M059J (cell line): ENCODE measurements around the gene CAAP1. TPM values are rescaled to one million over a fixed set of nuclear protein-coding genes. Genes with fewer than 3 reads are reported as not detected.
"Not testable (repeated sequence)": the region's sequence is repeated elsewhere in the genome, so short reads cannot be mapped to it uniquely, and the experiment has no call there.

Source experiments
- DNase-seq: peaks from one replicate; pipeline ENCODE4 v3.0.0-alpha.2; 2012; ENCODE audit warnings: low read depth
- total RNA-seq: library from RNA; depleted of rRNA; stranded (reverse); fragments of >200 nt; shearing (Covaris generic); gene quantifications from 2 replicates; pipeline ENCODE4 v1.2.3, GENCODE V29; 2014; rRNA removed

Gene CAAP1
- total RNA-seq, 1 experiment from 2014 or later: 32.7 TPM

DNA sequence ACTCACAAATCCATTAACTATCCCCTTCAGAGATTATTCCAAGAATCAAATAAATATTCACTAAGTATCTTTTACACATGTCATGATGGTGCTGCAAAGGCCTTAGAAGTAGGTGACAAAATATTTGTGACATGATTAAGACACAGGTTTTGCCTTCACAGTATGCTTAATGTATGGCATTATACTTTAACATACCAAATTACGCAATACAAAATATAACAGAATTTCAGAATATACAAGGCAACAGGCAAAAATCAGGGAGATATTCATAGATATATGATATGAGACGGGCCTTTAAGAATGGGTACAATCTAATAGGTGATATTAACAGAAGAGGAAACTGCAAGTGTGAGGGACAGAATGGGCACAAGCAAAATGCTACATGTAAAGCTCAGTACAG lies 41.6 kb downstream of the CAAP1 start:
- DNase-seq: no peak

GRCh38 chr9:26833792-26834191 lies 58.8 kb downstream of the CAAP1 start:
- DNase-seq: peak; percentile 53

- DNase-seq: not testable (repeated sequence)
These were observed 64.1 kb downstream of the CAAP1 start for GRCh38 chr9:26828391-26828955.

DNA sequence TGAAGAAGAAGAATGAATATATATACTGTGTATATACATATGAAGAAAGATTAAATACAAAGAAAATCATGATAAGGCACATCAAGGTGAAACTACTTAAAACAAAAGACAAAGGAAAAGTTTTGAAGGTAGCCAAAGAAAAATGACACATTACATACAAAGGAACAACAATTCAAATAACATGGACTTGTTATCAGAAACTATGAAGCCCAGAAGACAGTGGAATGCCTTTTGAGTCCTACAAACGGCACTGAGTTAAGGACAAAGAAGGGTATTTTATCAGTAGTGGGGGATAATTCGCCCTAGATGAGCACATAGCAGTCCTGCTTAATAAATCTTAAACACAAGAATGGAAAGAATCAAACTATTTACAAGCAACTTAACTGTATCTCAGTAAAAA lies 77.8 kb downstream of the CAAP1 start:
- no peak for DNase-seq

GRCh38 chr9:26813247-26813646 lies 79.4 kb downstream of the CAAP1 start:
- DNase-seq: peak; percentile 45

GRCh38 chr9:26812217-26812616 lies 80.4 kb downstream of the CAAP1 start:
- DNase-seq: peak; percentile 12

GRCh38 chr9:26811106-26811505 lies 81.5 kb downstream of the CAAP1 start:
- DNase-seq: peak; percentile 54

GRCh38 chr9:26809795-26810194 lies 82.8 kb downstream of the CAAP1 start:
- DNase-seq: peak; percentile 93

- no peak for DNase-seq
These were observed 85.4 kb downstream of the CAAP1 start for GRCh38 chr9:26807161-26807560.

DNA sequence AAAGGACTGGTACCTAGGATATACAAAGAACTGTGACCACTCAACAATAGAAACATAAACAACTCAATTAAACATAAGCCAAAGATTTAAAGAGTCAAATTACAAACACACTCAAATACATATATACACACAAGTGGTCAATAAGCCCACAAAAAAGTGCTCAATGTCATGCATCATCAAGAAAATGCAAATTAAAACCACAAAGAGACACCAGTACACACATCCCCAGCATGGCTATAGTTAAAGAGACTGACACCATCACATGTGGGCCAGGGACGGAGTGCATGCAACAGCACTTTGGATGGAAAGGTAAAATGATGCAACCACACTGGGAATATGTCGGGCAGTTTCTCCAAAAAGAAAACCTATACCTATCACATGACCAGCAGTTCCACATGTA lies 89.7 kb downstream of the CAAP1 start:
- DNase-seq: no peak

DNA sequence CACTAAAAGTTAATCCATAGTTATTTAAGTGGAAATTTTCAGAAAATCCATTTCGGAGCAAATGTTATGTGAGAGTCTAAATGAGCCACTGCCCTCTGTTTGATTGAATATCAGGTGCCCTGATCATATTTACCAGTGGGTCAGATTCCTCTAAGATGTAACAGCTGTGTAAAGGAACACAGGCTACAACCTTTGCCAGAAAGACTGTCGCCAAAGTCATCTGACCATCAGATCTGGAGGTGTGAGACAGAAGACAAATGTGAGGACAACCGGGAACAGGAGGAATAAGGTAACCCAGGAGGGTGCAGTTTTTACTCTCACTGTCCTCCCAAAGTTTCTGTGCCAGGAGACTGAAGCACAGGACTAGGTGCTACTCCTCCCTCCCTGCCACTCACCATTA lies 90.8 kb downstream of the CAAP1 start:
- no peak for DNase-seq

DNA sequence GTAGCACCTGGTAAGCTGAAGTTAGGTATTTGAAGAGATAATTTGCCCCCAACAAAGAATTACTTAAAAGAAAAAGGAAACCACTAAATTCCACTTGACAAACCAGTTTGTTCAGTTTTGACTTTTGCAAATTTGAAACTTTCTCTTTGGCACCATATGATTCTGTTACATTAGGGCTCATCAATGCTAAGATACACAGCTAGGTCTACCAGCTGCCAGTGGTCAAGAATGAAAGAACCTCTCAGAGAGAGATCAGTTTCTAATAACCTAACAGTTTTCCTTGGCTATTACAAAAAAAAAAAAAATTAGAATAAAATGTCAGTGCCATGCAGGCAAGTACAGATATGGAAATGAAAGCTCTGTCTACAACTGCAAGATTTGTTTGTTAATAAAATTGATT lies 92.3 kb downstream of the CAAP1 start:
- no peak for DNase-seq

DNA sequence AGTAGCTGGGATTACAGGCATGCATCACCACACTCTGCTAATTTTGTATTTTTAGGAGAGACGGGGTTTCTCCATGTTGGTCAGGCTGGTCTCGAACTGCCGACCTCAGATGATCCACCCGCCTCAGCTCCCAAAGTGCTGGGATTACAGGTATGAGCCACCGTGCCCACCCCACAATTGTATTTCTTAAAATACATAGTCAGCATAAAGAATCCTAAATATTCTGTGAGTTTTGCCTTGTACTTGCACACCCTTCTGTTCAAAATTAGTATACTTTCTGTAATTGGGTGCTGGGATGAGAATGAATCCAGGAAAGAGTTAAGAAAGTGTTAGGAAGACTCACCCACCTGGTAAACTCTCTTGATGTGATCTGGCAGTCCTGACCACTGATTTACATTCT lies 101.3 kb downstream of the CAAP1 start:
- no peak for DNase-seq

Other genes with a start within 250 kb of the CAAP1 start
- 48.4 and 52.7 TPM in 2 replicates for gene PLAA, start 54.4 kb upstream of the CAAP1 start, total RNA-seq
- 17.1 and 17.5 TPM in 2 replicates for gene IFT74, start 63.6 kb upstream of the CAAP1 start, total RNA-seq
- gene LRRC19, start 112.9 kb upstream of the CAAP1 start, total RNA-seq: not detected in 2 replicates
- 0.96 and 2.0 TPM in 2 replicates for gene TEK, start 216.4 kb upstream of the CAAP1 start, total RNA-seq